DND-41 (cell line): ENCODE measurements around the gene PHC2.

Source experiments
- ATAC-seq: fragments of 200-7000 bp; cut with Tn5 transposase; 3 replicates; pipeline ENCODE4 v1.9.1; 2021; ENCODE audit warnings: low read depth; ENCODE audit not compliant: insufficient read depth
- DNase-seq: peaks from one replicate; pipeline ENCODE4 v3.0.0-alpha.2; 2020
- H2AFZ ChIP-seq: 2 replicates; pipeline ENCODE4 v1.6.0; 2012; ENCODE audit warnings: low read depth, low read length
- H3K27ac ChIP-seq: 2 replicates; pipeline ENCODE4 v1.5.1; 2012; ENCODE audit warnings: low read length, inconsistent platforms
- H3K27me3 ChIP-seq: fragments of 200-600 bp; sonication (generic); 2 replicates; pipeline ENCODE4 v1.6.0; 2012; ENCODE audit warnings: low read length, mild to moderate bottlenecking, inconsistent platforms; ENCODE audit not compliant: insufficient read depth, poor library complexity
- H3K36me3 ChIP-seq: 2 replicates; pipeline ENCODE4 v1.5.1; 2012; ENCODE audit warnings: low read length, inconsistent platforms; ENCODE audit not compliant: insufficient read depth
- H3K4me1 ChIP-seq: 2 replicates; pipeline ENCODE4 v1.5.1; 2012; ENCODE audit warnings: mild to moderate bottlenecking, low read length; ENCODE audit not compliant: insufficient read depth
- H3K4me2 ChIP-seq: 2 replicates; pipeline ENCODE4 v1.6.0; 2012; ENCODE audit warnings: mild to moderate bottlenecking, moderate library complexity, low read length, inconsistent platforms; ENCODE audit not compliant: insufficient read depth
- H3K4me3 ChIP-seq, 2 experiments: fragments of 200-600 bp in 1 of 2; shearing (Covaris generic) in 1 of 2; 2 replicates each; pipeline ENCODE4 v1.5.1; 2012 to 2016; ENCODE audit warnings: inconsistent platforms in 2 of 2, low read length in 2 of 2, mild to moderate bottlenecking in 2 of 2, low read depth in 1 of 2, moderate library complexity in 1 of 2
- H3K79me2 ChIP-seq: 2 replicates; pipeline ENCODE4 v1.6.0; 2012; ENCODE audit warnings: low read length, inconsistent platforms; ENCODE audit not compliant: insufficient read depth
- H3K9ac ChIP-seq: 2 replicates; pipeline ENCODE4 v1.6.0; 2012; ENCODE audit warnings: low read depth, mild to moderate bottlenecking, inconsistent platforms, low read length, moderate library complexity
- H3K9me3 ChIP-seq: 2 replicates; pipeline ENCODE4 v1.5.1; 2012; ENCODE audit warnings: low read length, moderate library complexity, mild to moderate bottlenecking, inconsistent platforms; ENCODE audit not compliant: insufficient read depth, severe bottlenecking
- H4K20me1 ChIP-seq: 2 replicates; pipeline ENCODE4 v1.6.0; 2012; ENCODE audit warnings: low read length; ENCODE audit not compliant: insufficient read depth
- CTCF ChIP-seq: IDR thresholded peaks from 2 replicates; pipeline ENCODE4 v1.5.1; 2012; ENCODE audit warnings: borderline replicate concordance, low read length, moderate library complexity, mild to moderate bottlenecking; ENCODE audit not compliant: poor library complexity, severe bottlenecking; ENCODE audit errors: extremely low read depth
- EZH2 ChIP-seq: IDR thresholded peaks from 3 replicates; pipeline ENCODE4 v1.6.1; 2012; ENCODE audit warnings: borderline replicate concordance, low read depth, mild to moderate bottlenecking, moderate library complexity, low read length, inconsistent platforms; ENCODE audit not compliant: severe bottlenecking

PHC2 gene

GRCh38 chr1:33338440-33339211 lies 92.3 kb downstream of the PHC2 start:
- TF ChIP-seq EZH2 = no peak
- TF ChIP-seq CTCF = no peak
- ATAC-seq (no peak), DNase-seq (no peak)
- H3K9me3 ChIP-seq = no peaks in the 10 kb centered on the region
- H3K4me3 ChIP-seq = no peak overlapping the region
- H3K79me2 ChIP-seq = peaks cover 95% of the 10 kb centered on the region
- H3K9ac ChIP-seq = no peak overlapping the region
- H2AFZ ChIP-seq = no peak overlapping the region
- no peaks in the 10 kb centered on the region for H3K27me3 ChIP-seq
- H4K20me1 ChIP-seq = peaks cover 79% of the 10 kb centered on the region
- no peak overlapping the region for H3K4me2 ChIP-seq
- peaks cover 50% of the 10 kb centered on the region for H3K36me3 ChIP-seq
- no peak overlapping the region for H3K27ac ChIP-seq
- H3K4me1 ChIP-seq = no peaks in the 10 kb centered on the region

GRCh38 chr1:33338048-33338439 lies 92.9 kb downstream of the PHC2 start:
- H3K27ac ChIP-seq = no peak overlapping the region
- DNase-seq (no peak), ATAC-seq (no peak)
- no peak overlapping the region for H3K4me2 ChIP-seq
- H3K9ac ChIP-seq = no peak overlapping the region
- H3K27me3 ChIP-seq = no peaks in the 10 kb centered on the region
- peaks cover 52% of the 10 kb centered on the region for H3K36me3 ChIP-seq
- H3K79me2 ChIP-seq = peaks cover 95% of the 10 kb centered on the region
- H3K9me3 ChIP-seq = no peaks in the 10 kb centered on the region
- H3K4me3 ChIP-seq = no peak overlapping the region
- TF ChIP-seq CTCF = no peak
- TF ChIP-seq EZH2 = no peak
- peaks cover 83% of the 10 kb centered on the region for H4K20me1 ChIP-seq
- H2AFZ ChIP-seq = no peak overlapping the region
- no peaks in the 10 kb centered on the region for H3K4me1 ChIP-seq

- no peak overlapping the region for H2AFZ ChIP-seq
- no peak for DNase-seq
- no peak overlapping the region for H3K9ac ChIP-seq
- peaks cover 95% of the 10 kb centered on the region for H3K79me2 ChIP-seq
- H3K4me2 ChIP-seq = no peak overlapping the region
- H4K20me1 ChIP-seq = peaks cover 85% of the 10 kb centered on the region
- ATAC-seq = no peak
- H3K4me1 ChIP-seq = no peaks in the 10 kb centered on the region
- H3K27me3 ChIP-seq = no peaks in the 10 kb centered on the region
- peaks cover 52% of the 10 kb centered on the region for H3K36me3 ChIP-seq
- TF ChIP-seq EZH2 (no peak), CTCF (no peak)
- no peak overlapping the region for H3K4me3 ChIP-seq
- no peak overlapping the region for H3K27ac ChIP-seq
- no peaks in the 10 kb centered on the region for H3K9me3 ChIP-seq
These were observed 93.5 kb downstream of the PHC2 start for GRCh38 chr1:33337441-33337840.

- no peak for ATAC-seq
- peaks cover 87% of the 10 kb centered on the region for H3K79me2 ChIP-seq
These were observed 94.3 kb downstream of the PHC2 start for GRCh38 chr1:33336580-33336979.

More at GRCh38 chr1:33336580-33336979, 94.3 kb downstream of the PHC2 start:
- Histone ChIP-seq H3K36me3 (peaks cover 52% of the 10 kb centered on the region), H3K4me2 (no peak overlapping the region), H4K20me1 (peaks cover 85% of the 10 kb centered on the region), H3K4me1 (no peaks in the 10 kb centered on the region), H3K9me3 (no peaks in the 10 kb centered on the region), H3K27me3 (no peaks in the 10 kb centered on the region), H3K4me3 (no peak overlapping the region), H3K9ac (no peak overlapping the region), H3K27ac (no peak overlapping the region), H2AFZ (no peak overlapping the region)
- DNase-seq = no peak
- TF ChIP-seq EZH2 (no peak), CTCF (no peak)
